SK-N-SH (cell line): ENCODE data around the gene ZNF473. TPM values are rescaled to one million over a fixed set of nuclear protein-coding genes. Genes with fewer than 3 reads are reported as not detected.

Source experiments
- CTCF ChIA-PET: fragments of 300-600, 350-600 bp; formaldehyde crosslinking; extraction: SDS; loops from one replicate; lab custom pipeline; 2021; lab: Yijun Ruan, JAX
- POLR2A ChIA-PET: fragments of 350-600 bp; sonication (Branson Sonifier 250); formaldehyde crosslinking; extraction: SDS; loops from one replicate; lab custom pipeline; 2020; ENCODE audit warnings: antibody characterized with exemption, inconsistent platforms; lab: Yijun Ruan, JAX
- DNase-seq: peaks from one replicate; pipeline ENCODE4 v3.0.0; 2012
- H2AFZ ChIP-seq: fragments of 200-600 bp; sonication (generic); 2 replicates; pipeline ENCODE4 v1.8.1; 2016; ENCODE audit warnings: antibody characterized with exemption, mild to moderate bottlenecking, low read depth
- H3F3A ChIP-seq: fragments of 200-600 bp; sonication (generic); replicated peaks from 2 replicates; pipeline ENCODE3; 2016; ENCODE audit warnings: antibody characterized with exemption, mild to moderate bottlenecking; ENCODE audit not compliant: insufficient read depth
- H3K27ac ChIP-seq, 2 experiments: fragments of 200-500 bp in 1 of 2; fragments of 200-600 bp in 1 of 2; sonication (Bioruptor generic) in 1 of 2; sonication (generic), shearing (Covaris generic) in 1 of 2; 2 replicates each; pipeline versions ENCODE4 v1.5.1 to v1.6.1; 2014 to 2016; ENCODE audit warnings: low read depth in 2 of 2, inconsistent platforms in 1 of 2, low read length in 1 of 2, mild to moderate bottlenecking in 1 of 2, mixed read lengths in 1 of 2
- H3K27me3 ChIP-seq: fragments of 200-600 bp; sonication (generic), shearing (Covaris generic); 2 replicates; pipeline ENCODE4 v1.6.1; 2016; ENCODE audit warnings: mixed run types; ENCODE audit not compliant: insufficient read depth
- H3K36me3 ChIP-seq, 2 experiments: fragments of 200-500 bp in 1 of 2; fragments of 200-600 bp in 1 of 2; sonication (Bioruptor generic) in 1 of 2; sonication (generic) in 1 of 2; replicated peaks in 1 of 2; 2 replicates each; pipeline versions ENCODE3 to v1.5.1; 2014 to 2016; ENCODE audit warnings: low read length in 1 of 2, mild to moderate bottlenecking in 1 of 2; ENCODE audit not compliant: insufficient read depth in 2 of 2, control insufficient read depth in 1 of 2
- H3K4me1 ChIP-seq, 2 experiments: fragments of 200-500 bp in 1 of 2; fragments of 200-600 bp in 1 of 2; sonication (Bioruptor generic) in 1 of 2; sonication (generic), shearing (Covaris generic) in 1 of 2; 2 replicates each; pipeline versions ENCODE4 v1.5.1 to v1.6.1; 2014 to 2016; ENCODE audit warnings: low read depth in 1 of 2, low read length in 1 of 2, mixed run types in 1 of 2; ENCODE audit not compliant: insufficient read depth in 2 of 2, control insufficient read depth in 1 of 2
- H3K4me2 ChIP-seq: fragments of 200-600 bp; sonication (generic), shearing (Covaris generic); 2 replicates; pipeline ENCODE4 v1.6.1; 2017; ENCODE audit warnings: mixed run types
- H3K4me3 ChIP-seq, 2 experiments: fragments of 200-500 bp in 1 of 2; fragments of 200-600 bp in 1 of 2; sonication (Bioruptor generic) in 1 of 2; sonication (generic), shearing (Covaris generic) in 1 of 2; 2 replicates each; pipeline versions ENCODE4 v1.5.1 to v1.8.1; 2014 to 2016; ENCODE audit warnings: low read depth in 2 of 2, inconsistent platforms in 1 of 2, low read length in 1 of 2, mild to moderate bottlenecking in 1 of 2, mixed read lengths in 1 of 2, moderate library complexity in 1 of 2
- H3K79me2 ChIP-seq: fragments of 200-600 bp; sonication (generic); 2 replicates; pipeline ENCODE4 v1.8.1; 2017; ENCODE audit warnings: mild to moderate bottlenecking; ENCODE audit not compliant: insufficient read depth
- H3K9ac ChIP-seq: fragments of 200-600 bp; sonication (generic); 2 replicates; pipeline ENCODE4 v1.6.1; 2017; ENCODE audit warnings: mixed run types
- H3K9me2 ChIP-seq: fragments of 200-600 bp; sonication (generic); 2 replicates; pipeline ENCODE4 v1.6.1; 2017; ENCODE audit warnings: mixed run types
- H3K9me3 ChIP-seq: fragments of 200-600 bp; sonication (generic); 2 replicates; pipeline ENCODE4 v1.6.1; 2017; ENCODE audit warnings: mixed run types, mild to moderate bottlenecking, moderate library complexity
- H4K20me1 ChIP-seq: fragments of 200-600 bp; sonication (generic); 2 replicates; pipeline ENCODE4 v1.6.1; 2017; ENCODE audit warnings: mild to moderate bottlenecking, mixed run types; ENCODE audit not compliant: insufficient read depth
- EP300 ChIP-seq, 2 experiments: IDR thresholded peaks; 2 replicates each; pipeline versions ENCODE4 v1.4.0 to v1.6.1; 2012; ENCODE audit warnings: borderline replicate concordance in 1 of 2, low read depth in 1 of 2, low read length in 1 of 2
- EZH2phosphoT487 ChIP-seq: fragments of 200-600 bp; sonication (generic); IDR thresholded peaks from 2 replicates; pipeline ENCODE4 v1.6.1; 2017; ENCODE audit warnings: low read depth, mixed run types, mild to moderate bottlenecking, antibody characterized with exemption, moderate library complexity, borderline replicate concordance
- FOSL2 ChIP-seq: IDR thresholded peaks from 2 replicates; pipeline ENCODE4 v1.4.0; 2012; ENCODE audit warnings: low read depth, mild to moderate bottlenecking, moderate library complexity, borderline replicate concordance
- FOXJ3 ChIP-seq: sonication (generic); formaldehyde crosslinking; IDR thresholded peaks from 2 replicates; pipeline ENCODE4 v1.5.1; 2020; ENCODE audit warnings: mild to moderate bottlenecking, missing genetic modification reagents
- FOXM1 ChIP-seq: IDR thresholded peaks from 2 replicates; pipeline ENCODE4 v1.4.0; 2012; ENCODE audit warnings: low read depth, mild to moderate bottlenecking
- GABPA ChIP-seq: IDR thresholded peaks from 2 replicates; pipeline ENCODE4 v1.4.0; 2012; ENCODE audit warnings: low read depth, mild to moderate bottlenecking
- IRF3 ChIP-seq: fragments of 150-350 bp; IDR thresholded peaks from 2 replicates; pipeline ENCODE4 v1.6.1; 2016; ENCODE audit warnings: mild to moderate bottlenecking, low read depth, low read length
- JUND ChIP-seq: IDR thresholded peaks from 2 replicates; pipeline ENCODE4 v1.4.0; 2012
- NFIC ChIP-seq: IDR thresholded peaks from 2 replicates; pipeline ENCODE4 v1.4.0; 2012; ENCODE audit warnings: borderline replicate concordance
- NRF1 ChIP-seq: IDR thresholded peaks from 2 replicates; pipeline ENCODE4 v1.6.1; 2012; ENCODE audit warnings: low read depth, mild to moderate bottlenecking, low read length
- RAD21 ChIP-seq: IDR thresholded peaks from 2 replicates; pipeline ENCODE4 v1.6.1; 2012; ENCODE audit warnings: mild to moderate bottlenecking, low read length
- RCOR1 ChIP-seq: fragments of 150-350 bp; IDR thresholded peaks from 2 replicates; pipeline ENCODE4 v1.6.1; 2017; ENCODE audit warnings: antibody characterized with exemption, low read length
- SIN3A ChIP-seq: IDR thresholded peaks from 2 replicates; pipeline ENCODE4 v1.6.1; 2012; ENCODE audit warnings: low read depth, mild to moderate bottlenecking, low read length, moderate library complexity, borderline replicate concordance
- TAF1 ChIP-seq: IDR thresholded peaks from 2 replicates; pipeline ENCODE4 v1.6.1; 2012; ENCODE audit warnings: low read depth, mild to moderate bottlenecking, low read length, moderate library complexity, borderline replicate concordance
- TEAD4 ChIP-seq: IDR thresholded peaks from 2 replicates; pipeline ENCODE4 v1.4.0; 2012; ENCODE audit warnings: mild to moderate bottlenecking, borderline replicate concordance; ENCODE audit not compliant: insufficient read depth
- ZBTB33 ChIP-seq: IDR thresholded peaks from 2 replicates; pipeline ENCODE4 v1.4.0; 2012; ENCODE audit warnings: low read depth, borderline replicate concordance
- WGBS: methylation state at CpG from one replicate; pipeline ENCODE4 v1.1.6; 2017; ENCODE audit warnings: low lambda C conversion rate; 5-methylcytosine and 5-hydroxymethylcytosine counted together
- polyA plus RNA-seq, 3 experiments: library from polyadenylated mRNA; depleted of rRNA; stranded (reverse); fragments of >200 nt; gene quantifications; 2 replicates each; pipeline ENCODE4 v1.2.3, GENCODE V29; 2012
- TF ChIP-seq, protein P1 (sequence below): fragments of 200-600 bp; sonication (generic); IDR thresholded peaks from 2 replicates; pipeline ENCODE4 v1.6.1; 2017; ENCODE audit warnings: antibody characterized with exemption, mild to moderate bottlenecking, moderate library complexity
- TF ChIP-seq, protein P2 (sequence below): IDR thresholded peaks from 2 replicates; pipeline ENCODE4; 2012
- TF ChIP-seq, protein P3 (sequence below): IDR thresholded peaks from 2 replicates; pipeline ENCODE4 v1.4.0; 2012; ENCODE audit warnings: low read depth

The ZNF473 gene
- polyA plus RNA-seq, 1 of the 3 experiments (the other 2 are of a cell fraction) = 5.4 TPM

DNA sequence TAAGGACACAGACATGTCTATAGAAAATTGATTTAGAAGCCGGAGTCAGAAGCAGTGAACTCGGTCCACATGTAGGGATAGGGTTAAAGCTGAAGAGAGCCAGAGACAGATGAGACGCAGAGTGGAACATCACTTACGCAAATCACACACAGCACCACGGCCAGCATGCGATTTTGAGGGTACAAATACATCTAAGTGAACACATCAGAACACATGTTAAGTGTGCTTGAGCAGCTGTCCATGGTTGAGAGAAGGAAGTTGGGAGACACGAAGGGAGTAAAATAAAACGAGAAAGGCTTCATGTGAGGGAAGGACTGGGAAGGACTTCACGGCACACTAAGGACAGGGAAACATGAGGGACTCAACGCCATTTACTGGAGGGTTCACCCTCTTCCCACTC is 39.5 kb upstream of the ZNF473 start (continued):
- TF ChIP-seq ZBTB33 (no peak), FOXJ3 (CRISPR knock-in tag) (no peak), RAD21 (no peak)
- TF ChIP-seq, protein P1, sequence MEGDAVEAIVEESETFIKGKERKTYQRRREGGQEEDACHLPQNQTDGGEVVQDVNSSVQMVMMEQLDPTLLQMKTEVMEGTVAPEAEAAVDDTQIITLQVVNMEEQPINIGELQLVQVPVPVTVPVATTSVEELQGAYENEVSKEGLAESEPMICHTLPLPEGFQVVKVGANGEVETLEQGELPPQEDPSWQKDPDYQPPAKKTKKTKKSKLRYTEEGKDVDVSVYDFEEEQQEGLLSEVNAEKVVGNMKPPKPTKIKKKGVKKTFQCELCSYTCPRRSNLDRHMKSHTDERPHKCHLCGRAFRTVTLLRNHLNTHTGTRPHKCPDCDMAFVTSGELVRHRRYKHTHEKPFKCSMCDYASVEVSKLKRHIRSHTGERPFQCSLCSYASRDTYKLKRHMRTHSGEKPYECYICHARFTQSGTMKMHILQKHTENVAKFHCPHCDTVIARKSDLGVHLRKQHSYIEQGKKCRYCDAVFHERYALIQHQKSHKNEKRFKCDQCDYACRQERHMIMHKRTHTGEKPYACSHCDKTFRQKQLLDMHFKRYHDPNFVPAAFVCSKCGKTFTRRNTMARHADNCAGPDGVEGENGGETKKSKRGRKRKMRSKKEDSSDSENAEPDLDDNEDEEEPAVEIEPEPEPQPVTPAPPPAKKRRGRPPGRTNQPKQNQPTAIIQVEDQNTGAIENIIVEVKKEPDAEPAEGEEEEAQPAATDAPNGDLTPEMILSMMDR = no peak

- POLR2A ChIA-PET = no interaction called here
- CTCF ChIA-PET = interaction anchor here (9.6 kb wide), 1 partner anchor 49 kb away, joined by 94 read pairs; no protein-coding TSS in a partner anchor
- WGBS = 82% methylated on average over 7 of the region's 9 CpGs
- Histone ChIP-seq H3K9ac (no peak overlapping the region), H3K36me3 (peaks cover 10 to 12% of the 10 kb centered on the region in 2 experiments), H3K4me2 (no peak overlapping the region), H3K4me3 (no peak overlapping the region), H3K79me2 (no peaks in the 10 kb centered on the region), H3K9me2 (no peaks in the 10 kb centered on the region), H3K4me1 (no peaks in the 10 kb centered on the region), H3K27me3 (no peaks in the 10 kb centered on the region), H3F3A (no peaks in the 10 kb centered on the region), H3K9me3 (no peaks in the 10 kb centered on the region), H2AFZ (no peak overlapping the region), H3K27ac (no peak overlapping the region), H4K20me1 (peaks cover 39% of the 10 kb centered on the region)
- DNase-seq = no peak
- TF ChIP-seq RAD21 (no peak), RCOR1 (peak; percentile 61; the same call in 1 of the 2 replicates), NFIC (no peak), NRF1 (no peak), TEAD4 (no peak), SIN3A (peak; percentile 100), FOXJ3 (CRISPR knock-in tag) (no peak), ZBTB33 (no peak), GABPA (no peak), EZH2phosphoT487 (no peak), TAF1 (no peak), IRF3 (no peak), EP300 (IDR thresholded peaks at IDR 0.05; ENCODE audit: borderline replicate concordance in 1 of 2, low read depth in 1 of 2, low read length in 1 of 2) (no peak), FOSL2 (no peak), FOXM1 (no peak), JUND (no peak)
- TF ChIP-seq, protein P2, sequence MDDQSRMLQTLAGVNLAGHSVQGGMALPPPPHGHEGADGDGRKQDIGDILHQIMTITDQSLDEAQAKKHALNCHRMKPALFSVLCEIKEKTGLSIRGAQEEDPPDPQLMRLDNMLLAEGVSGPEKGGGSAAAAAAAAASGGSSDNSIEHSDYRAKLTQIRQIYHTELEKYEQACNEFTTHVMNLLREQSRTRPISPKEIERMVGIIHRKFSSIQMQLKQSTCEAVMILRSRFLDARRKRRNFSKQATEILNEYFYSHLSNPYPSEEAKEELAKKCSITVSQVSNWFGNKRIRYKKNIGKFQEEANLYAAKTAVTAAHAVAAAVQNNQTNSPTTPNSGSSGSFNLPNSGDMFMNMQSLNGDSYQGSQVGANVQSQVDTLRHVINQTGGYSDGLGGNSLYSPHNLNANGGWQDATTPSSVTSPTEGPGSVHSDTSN = no peak
- TF ChIP-seq, protein P1 = no peak
- TF ChIP-seq, protein P3, sequence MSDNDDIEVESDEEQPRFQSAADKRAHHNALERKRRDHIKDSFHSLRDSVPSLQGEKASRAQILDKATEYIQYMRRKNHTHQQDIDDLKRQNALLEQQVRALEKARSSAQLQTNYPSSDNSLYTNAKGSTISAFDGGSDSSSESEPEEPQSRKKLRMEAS = peak; percentile 76; the same call in 1 of the 2 replicates
Observed at GRCh38 chr19:49987159-49987698, 38.6 kb upstream of the ZNF473 start.
